Liver (tissue), 9 donors: ENCODE data around the gene ILF3. TPM values are rescaled to one million over a fixed set of nuclear protein-coding genes. Genes with fewer than 3 reads are reported as not detected.

Experiments used
- DNase-seq: peaks from one replicate; pipeline ENCODE4 v3.0.0-alpha.2; 2017; ENCODE audit warnings: low spot score
- H3K27ac ChIP-seq, 2 donors: one replicate each; pipeline ENCODE4 v1.7.0; 2013; ENCODE audit warnings: inconsistent platforms in 2 of 2, low read length in 2 of 2, control low read depth in 1 of 2, low read depth in 1 of 2, mild to moderate bottlenecking in 1 of 2
- H3K27me3 ChIP-seq, 4 donors: one replicate each; pipeline versions ENCODE4 v1.6.1 to v1.7.0; 2013; ENCODE audit warnings: low read length in 3 of 4, inconsistent platforms in 1 of 4, mild to moderate bottlenecking in 1 of 4, moderate library complexity in 1 of 4; ENCODE audit not compliant: control insufficient read depth in 4 of 4, insufficient read depth in 4 of 4
- H3K36me3 ChIP-seq, 4 donors: one replicate each; pipeline versions ENCODE4 v1.6.1 to v1.7.0; 2013; ENCODE audit warnings: low read length in 3 of 4, mild to moderate bottlenecking in 3 of 4, low read depth in 1 of 4, moderate library complexity in 1 of 4; ENCODE audit not compliant: control insufficient read depth in 4 of 4, insufficient read depth in 3 of 4
- H3K4me1 ChIP-seq, 4 donors: one replicate each; pipeline versions ENCODE4 v1.6.1 to v1.7.0; 2013; ENCODE audit warnings: low read length in 3 of 4, mild to moderate bottlenecking in 3 of 4, moderate library complexity in 1 of 4; ENCODE audit not compliant: control insufficient read depth in 4 of 4, insufficient read depth in 4 of 4
- H3K4me3 ChIP-seq, 3 donors: one replicate each; pipeline versions ENCODE4 v1.6.1 to v1.7.0; 2013; ENCODE audit warnings: low read length in 3 of 3, control low read depth in 1 of 3, low read depth in 1 of 3, mild to moderate bottlenecking in 1 of 3
- H3K9ac ChIP-seq, 2 donors: one replicate each; pipeline ENCODE4 v1.7.0; 2013; ENCODE audit warnings: low read length in 2 of 2, mild to moderate bottlenecking in 2 of 2, moderate library complexity in 2 of 2, control low read depth in 1 of 2, low read depth in 1 of 2
- H3K9me3 ChIP-seq, 4 donors: one replicate each; pipeline versions ENCODE4 v1.6.1 to v1.7.0; 2013; ENCODE audit warnings: low read length in 3 of 4; ENCODE audit not compliant: control insufficient read depth in 4 of 4
- CTCF ChIP-seq: fragments of 150-350 bp; IDR thresholded peaks from 2 replicates; pipeline ENCODE4 v1.5.1; 2017; ENCODE audit warnings: improper control_type of control experiment, low read depth, low read length; ENCODE audit not compliant: missing input control
- EGR1 ChIP-seq, 2 donors: IDR thresholded peaks; 2 replicates each; pipeline ENCODE4 v1.6.1; 2016 to 2018; ENCODE audit warnings: antibody characterized with exemption in 2 of 2, low read depth in 2 of 2
- FOXA1 ChIP-seq: IDR thresholded peaks from 2 replicates; pipeline ENCODE4 v1.6.1; 2016; ENCODE audit warnings: antibody characterized with exemption
- FOXA2 ChIP-seq: IDR thresholded peaks from 2 replicates; pipeline ENCODE4 v1.6.1; 2016; ENCODE audit warnings: antibody characterized with exemption
- GABPA ChIP-seq, 2 donors: IDR thresholded peaks in 1 of 2; conservative IDR thresholded peaks in 1 of 2; 2 replicates each; pipeline ENCODE4 v1.6.1; 2016; ENCODE audit warnings: antibody characterized with exemption in 2 of 2, mild to moderate bottlenecking in 1 of 2, moderate library complexity in 1 of 2
- HNF4A ChIP-seq, 2 donors: conservative IDR thresholded peaks; 2 replicates each; pipeline ENCODE4 v1.6.1; 2016; ENCODE audit warnings: antibody characterized with exemption in 2 of 2, mild to moderate bottlenecking in 2 of 2
- HNF4G ChIP-seq: IDR thresholded peaks from 2 replicates; pipeline ENCODE4 v1.6.1; 2016; ENCODE audit warnings: antibody characterized with exemption
- JUND ChIP-seq, 2 donors: IDR thresholded peaks; 2 replicates each; pipeline ENCODE4 v1.6.1; 2016; ENCODE audit warnings: antibody characterized with exemption in 2 of 2
- NR2F2 ChIP-seq: IDR thresholded peaks from 2 replicates; pipeline ENCODE4 v1.6.1; 2016; ENCODE audit warnings: antibody characterized with exemption
- RAD21 ChIP-seq, 2 donors: IDR thresholded peaks; 2 replicates each; pipeline ENCODE4 v1.6.1; 2016; ENCODE audit warnings: antibody characterized with exemption in 2 of 2, mild to moderate bottlenecking in 2 of 2
- RXRA ChIP-seq, 2 donors: IDR thresholded peaks; 2 replicates each; pipeline ENCODE4 v1.6.1; 2017 to 2018; ENCODE audit warnings: antibody characterized with exemption in 2 of 2, mild to moderate bottlenecking in 1 of 2
- SP1 ChIP-seq: IDR thresholded peaks from 2 replicates; pipeline ENCODE4 v1.6.1; 2018; ENCODE audit warnings: antibody characterized with exemption, mild to moderate bottlenecking
- TAF1 ChIP-seq: conservative IDR thresholded peaks from 2 replicates; pipeline ENCODE4 v1.6.1; 2016; ENCODE audit warnings: antibody characterized with exemption, mild to moderate bottlenecking
- YY1 ChIP-seq: IDR thresholded peaks from 2 replicates; pipeline ENCODE4 v1.6.1; 2016; ENCODE audit warnings: antibody characterized with exemption, mild to moderate bottlenecking
- WGBS: extraction: QIAGEN DNeasy Blood & Tissue Kit; methylation state at CpG from one replicate; pipeline ENCODE4 v1.1.7; 2013; 5-methylcytosine and 5-hydroxymethylcytosine counted together
- polyA plus RNA-seq, 2 donors: library from polyadenylated mRNA; stranded (reverse) in 1 of 2; unstranded in 1 of 2; fragments of 200-250 nt in 1 of 2; fragments of >200 nt in 1 of 2; fragmentation: Nextera tagmentation in 1 of 2; extraction: Ambion mirVana in 1 of 2; gene quantifications; one replicate each; pipeline versions ENCODE4 v1.2.1 to v1.2.3, GENCODE V29; 2013 to 2015
- total RNA-seq, 2 donors: library from RNA; depleted of rRNA; stranded (reverse); fragments of >200 nt; gene quantifications; one replicate each; pipeline ENCODE4 v1.2.3, GENCODE V29; 2014
- TF ChIP-seq, protein P1 (sequence below): IDR thresholded peaks from 2 replicates; pipeline ENCODE4 v1.6.1; 2016; ENCODE audit warnings: antibody characterized with exemption
- TF ChIP-seq, protein P2 (sequence below): IDR thresholded peaks from 2 replicates; pipeline ENCODE4 v1.6.1; 2016; ENCODE audit warnings: antibody characterized with exemption, mild to moderate bottlenecking
- TF ChIP-seq, protein P3 (sequence below): IDR thresholded peaks from 2 replicates; pipeline ENCODE4 v1.6.1; 2016; ENCODE audit warnings: antibody characterized with exemption
- donor health status: healthy.
- donor health status: healthy.
- donor health status: healthy.
- donor health status: healthy.
- donor health status: healthy.

The ILF3 gene
- total and polyA plus RNA-seq, 4 donors = 31.7 to 85.1 (median 42.9) TPM

GRCh38 chr19:10642473-10643171 lies 11.5 kb upstream of the ILF3 start:
- no peak for TF ChIP-seq JUND (IDR thresholded peaks at IDR 0.05)
- Histone ChIP-seq H3K9me3 (no peaks in the 10 kb centered on the region), H3K36me3 (peaks cover 0 to 2% (median under 1%) of the 10 kb centered on the region in 4 donors), H3K27ac (no peak overlapping the region), H3K4me1 (peaks cover 0 to 10% (median 0%) of the 10 kb centered on the region in 4 donors), H3K4me3 (no peak overlapping the region), H3K9ac (no peak overlapping the region), H3K27me3 (no peaks in the 10 kb centered on the region)
- 70% methylated on average over 25 of the region's 25 CpGs for WGBS
- DNase-seq = no peak

GRCh38 chr19:10643172-10643967 lies 10.8 kb upstream of the ILF3 start:
- 75% methylated on average over 21 of the region's 21 CpGs for WGBS
- Histone ChIP-seq H3K27ac (no peak overlapping the region), H3K9me3 (no peaks in the 10 kb centered on the region), H3K36me3 (peaks cover 0 to 2% (median under 1%) of the 10 kb centered on the region in 4 donors), H3K27me3 (no peaks in the 10 kb centered on the region), H3K9ac (no peak overlapping the region), H3K4me3 (no peak overlapping the region), H3K4me1 (peaks cover 0 to 10% (median 0%) of the 10 kb centered on the region in 4 donors)
- TF ChIP-seq YY1 (no peak), JUND (IDR thresholded peaks at IDR 0.05) (no peak), HNF4A (conservative IDR thresholded peaks at IDR 0.05) (no peak), HNF4G (no peak)
- TF ChIP-seq, protein P1, sequence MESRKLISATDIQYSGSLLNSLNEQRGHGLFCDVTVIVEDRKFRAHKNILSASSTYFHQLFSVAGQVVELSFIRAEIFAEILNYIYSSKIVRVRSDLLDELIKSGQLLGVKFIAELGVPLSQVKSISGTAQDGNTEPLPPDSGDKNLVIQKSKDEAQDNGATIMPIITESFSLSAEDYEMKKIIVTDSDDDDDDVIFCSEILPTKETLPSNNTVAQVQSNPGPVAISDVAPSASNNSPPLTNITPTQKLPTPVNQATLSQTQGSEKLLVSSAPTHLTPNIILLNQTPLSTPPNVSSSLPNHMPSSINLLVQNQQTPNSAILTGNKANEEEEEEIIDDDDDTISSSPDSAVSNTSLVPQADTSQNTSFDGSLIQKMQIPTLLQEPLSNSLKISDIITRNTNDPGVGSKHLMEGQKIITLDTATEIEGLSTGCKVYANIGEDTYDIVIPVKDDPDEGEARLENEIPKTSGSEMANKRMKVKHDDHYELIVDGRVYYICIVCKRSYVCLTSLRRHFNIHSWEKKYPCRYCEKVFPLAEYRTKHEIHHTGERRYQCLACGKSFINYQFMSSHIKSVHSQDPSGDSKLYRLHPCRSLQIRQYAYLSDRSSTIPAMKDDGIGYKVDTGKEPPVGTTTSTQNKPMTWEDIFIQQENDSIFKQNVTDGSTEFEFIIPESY = no peak
- no peak for DNase-seq

GRCh38 chr19:10643968-10644259 lies 10.2 kb upstream of the ILF3 start:
- Histone ChIP-seq H3K27ac (no peak overlapping the region), H3K9ac (no peak overlapping the region), H3K4me3 (no peak overlapping the region), H3K27me3 (no peaks in the 10 kb centered on the region), H3K9me3 (no peaks in the 10 kb centered on the region), H3K4me1 (peaks cover 0 to 10% (median 0%) of the 10 kb centered on the region in 4 donors), H3K36me3 (peaks cover 0 to 2% (median 0%) of the 10 kb centered on the region in 4 donors)
- WGBS = 72% methylated on average over 3 of the region's 3 CpGs
- DNase-seq = no peak
- TF ChIP-seq FOXA2 = no peak
- no peak for TF ChIP-seq HNF4G
- TF ChIP-seq EGR1 (IDR thresholded peaks at IDR 0.05; ENCODE audit: low read depth in 2 of 2) = no peak
- TF ChIP-seq, protein P2, sequence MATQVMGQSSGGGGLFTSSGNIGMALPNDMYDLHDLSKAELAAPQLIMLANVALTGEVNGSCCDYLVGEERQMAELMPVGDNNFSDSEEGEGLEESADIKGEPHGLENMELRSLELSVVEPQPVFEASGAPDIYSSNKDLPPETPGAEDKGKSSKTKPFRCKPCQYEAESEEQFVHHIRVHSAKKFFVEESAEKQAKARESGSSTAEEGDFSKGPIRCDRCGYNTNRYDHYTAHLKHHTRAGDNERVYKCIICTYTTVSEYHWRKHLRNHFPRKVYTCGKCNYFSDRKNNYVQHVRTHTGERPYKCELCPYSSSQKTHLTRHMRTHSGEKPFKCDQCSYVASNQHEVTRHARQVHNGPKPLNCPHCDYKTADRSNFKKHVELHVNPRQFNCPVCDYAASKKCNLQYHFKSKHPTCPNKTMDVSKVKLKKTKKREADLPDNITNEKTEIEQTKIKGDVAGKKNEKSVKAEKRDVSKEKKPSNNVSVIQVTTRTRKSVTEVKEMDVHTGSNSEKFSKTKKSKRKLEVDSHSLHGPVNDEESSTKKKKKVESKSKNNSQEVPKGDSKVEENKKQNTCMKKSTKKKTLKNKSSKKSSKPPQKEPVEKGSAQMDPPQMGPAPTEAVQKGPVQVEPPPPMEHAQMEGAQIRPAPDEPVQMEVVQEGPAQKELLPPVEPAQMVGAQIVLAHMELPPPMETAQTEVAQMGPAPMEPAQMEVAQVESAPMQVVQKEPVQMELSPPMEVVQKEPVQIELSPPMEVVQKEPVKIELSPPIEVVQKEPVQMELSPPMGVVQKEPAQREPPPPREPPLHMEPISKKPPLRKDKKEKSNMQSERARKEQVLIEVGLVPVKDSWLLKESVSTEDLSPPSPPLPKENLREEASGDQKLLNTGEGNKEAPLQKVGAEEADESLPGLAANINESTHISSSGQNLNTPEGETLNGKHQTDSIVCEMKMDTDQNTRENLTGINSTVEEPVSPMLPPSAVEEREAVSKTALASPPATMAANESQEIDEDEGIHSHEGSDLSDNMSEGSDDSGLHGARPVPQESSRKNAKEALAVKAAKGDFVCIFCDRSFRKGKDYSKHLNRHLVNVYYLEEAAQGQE = no peak
- TF ChIP-seq TAF1 = no peak
- TF ChIP-seq SP1 = no peak
- TF ChIP-seq CTCF = no peak
- TF ChIP-seq, protein P3, sequence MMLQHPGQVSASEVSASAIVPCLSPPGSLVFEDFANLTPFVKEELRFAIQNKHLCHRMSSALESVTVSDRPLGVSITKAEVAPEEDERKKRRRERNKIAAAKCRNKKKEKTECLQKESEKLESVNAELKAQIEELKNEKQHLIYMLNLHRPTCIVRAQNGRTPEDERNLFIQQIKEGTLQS = no peak
- TF ChIP-seq, protein P1 = no peak
- no peak for TF ChIP-seq JUND (IDR thresholded peaks at IDR 0.05)
- no peak for TF ChIP-seq FOXA1
- no peak for TF ChIP-seq RXRA (IDR thresholded peaks at IDR 0.05)
- no peak for TF ChIP-seq NR2F2
- TF ChIP-seq RAD21 (IDR thresholded peaks at IDR 0.05) = no peak
- no peak for TF ChIP-seq GABPA (IDR thresholded peaks at IDR 0.05 in 1 of 2, conservative IDR thresholded peaks at IDR 0.05 in 1 of 2)
